ENCODE measurements around the gene ARL8A. TPM values are rescaled to one million over a fixed set of nuclear protein-coding genes. Genes with fewer than 3 reads are reported as not detected.

Gene ARL8A
- total RNA-seq, 4 donors from 2014 or later: 41.1 to 60.8 (median 53.6) TPM

- Histone ChIP-seq H3K9me3 (no peaks in the 10 kb centered on the region), H3K27me3 (peaks cover 0 to 4% (median 0%) of the 10 kb centered on the region in 4 donors), H3K4me3 (no peak overlapping the region), H3K36me3 (no peaks in the 10 kb centered on the region), H3K4me1 (peaks cover 0 to 11% (median 6%) of the 10 kb centered on the region in 4 donors), H3K27ac (replicated peaks in 1 of 4) (no peak overlapping the region)
- intact Hi-C loops (cut with DNase I): no loop called here
- 88% methylated on average over 9 of the region's 9 CpGs for WGBS
- TF ChIP-seq POLR2AphosphoS5 (IDR thresholded peaks at IDR 0.05) (no peak), POLR2A (IDR thresholded peaks at IDR 0.05; ENCODE audit: low read depth) (no peak), CTCF (IDR thresholded peaks at IDR 0.05) (no peak), EP300 (IDR thresholded peaks at IDR 0.05) (no peak)
- no peak for DNase-seq (ENCODE audit: extremely low spot score)
Measured at GRCh38 chr1:202165942-202166843, 21.7 kb upstream of the ARL8A start.

DNA sequence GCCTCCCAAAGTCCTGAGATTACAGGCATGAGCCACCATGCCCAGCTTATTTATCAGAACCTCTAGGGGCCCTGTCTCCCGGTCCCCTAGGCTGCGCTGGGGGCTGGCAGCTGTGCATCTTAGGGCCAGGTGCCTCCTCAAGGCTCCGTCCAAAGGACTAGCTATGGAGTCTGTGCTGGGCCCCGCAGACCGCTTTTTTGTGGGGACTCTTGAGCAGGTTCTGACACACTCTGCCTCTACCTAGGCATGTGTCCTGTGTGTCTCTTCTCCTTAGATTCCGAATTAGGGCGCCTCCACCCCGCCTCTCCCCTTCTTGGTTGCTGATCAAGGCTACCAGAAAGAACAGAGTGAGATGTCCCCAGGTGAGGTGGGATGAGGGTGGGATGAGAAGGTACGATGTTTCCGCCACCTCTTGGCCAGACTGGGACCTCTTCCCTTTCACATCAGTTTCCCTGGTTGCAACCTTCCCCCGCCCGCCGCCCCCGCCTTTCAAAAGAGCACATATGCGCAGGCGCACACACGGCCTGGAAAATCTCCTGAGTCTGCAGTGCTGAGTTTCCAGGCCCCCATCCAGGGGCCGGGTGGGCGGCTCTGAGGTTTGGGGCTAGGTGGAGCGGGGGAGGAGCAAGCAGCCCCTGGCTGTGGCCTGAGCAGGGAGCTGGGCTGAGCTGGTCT is 20.9 kb upstream of the ARL8A start:
- intact Hi-C loops (cut with DNase I): no loop called here
- Histone ChIP-seq H3K4me3 (no peak overlapping the region), H3K36me3 (no peaks in the 10 kb centered on the region), H3K27me3 (peaks cover 0 to 5% (median 0%) of the 10 kb centered on the region in 4 donors), H3K4me1 (peaks cover 0 to 11% (median 6%) of the 10 kb centered on the region in 4 donors), H3K9me3 (no peaks in the 10 kb centered on the region), H3K27ac (replicated peaks in 1 of 4) (no peak overlapping the region)
- DNase-seq (ENCODE audit: extremely low spot score): no peak
- WGBS: 86% methylated on average over 13 of the region's 20 CpGs
- TF ChIP-seq POLR2AphosphoS5 (IDR thresholded peaks at IDR 0.05) (no peak), EP300 (IDR thresholded peaks at IDR 0.05) (no peak), POLR2A (IDR thresholded peaks at IDR 0.05; ENCODE audit: low read depth) (no peak), CTCF (IDR thresholded peaks at IDR 0.05) (no peak)

DNA sequence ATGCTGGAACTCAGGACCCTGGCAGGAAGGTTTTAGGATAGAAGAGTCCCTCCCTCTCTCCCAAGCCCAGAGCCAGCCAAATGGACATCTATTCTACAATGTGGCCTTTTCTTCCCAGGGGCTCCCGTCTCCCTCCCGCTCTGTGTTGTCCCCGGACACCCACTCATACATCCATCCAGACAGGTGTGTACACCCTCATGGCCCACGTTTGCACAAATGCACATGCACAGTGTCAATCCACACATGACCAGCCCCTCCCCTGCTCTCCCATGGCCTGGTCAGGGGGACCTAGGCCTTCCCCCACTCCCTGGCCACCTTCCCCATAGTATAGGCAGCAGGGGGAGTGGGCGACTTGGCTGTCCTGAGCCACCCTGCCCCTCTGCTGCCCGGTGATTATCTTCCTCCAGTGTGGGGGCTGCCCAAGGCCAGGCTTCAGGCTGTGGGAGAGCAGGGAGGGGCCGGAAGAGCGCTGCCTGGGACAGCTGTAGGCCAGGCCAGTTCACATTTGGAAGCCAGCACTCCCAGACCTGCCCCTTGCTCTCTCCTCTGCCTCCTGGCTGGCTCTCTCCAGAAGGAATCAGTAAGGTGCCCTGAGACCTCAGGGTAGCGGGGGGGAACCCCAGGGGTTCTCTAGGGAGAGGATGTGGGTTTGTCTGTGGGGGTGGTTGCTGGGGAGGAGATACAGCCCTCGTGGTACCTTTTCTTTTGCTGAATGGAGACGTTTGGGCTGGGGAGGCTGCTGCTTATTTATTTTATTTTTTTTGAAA is 19.9 kb upstream of the ARL8A start:
- intact Hi-C loops (cut with DNase I): no loop called here
- H3K4me1 ChIP-seq: peaks cover 0 to 11% (median 8%) of the 10 kb centered on the region in 4 donors

More for the DNA sequence above, 19.9 kb upstream of the ARL8A start:
- Histone ChIP-seq H3K9me3 (no peaks in the 10 kb centered on the region), H3K27ac (replicated peaks in 1 of 4) (no peak overlapping the region), H3K36me3 (no peaks in the 10 kb centered on the region), H3K4me3 (no peak overlapping the region), H3K27me3 (peaks cover 0 to 12% (median 0%) of the 10 kb centered on the region in 4 donors)
- TF ChIP-seq EP300 (IDR thresholded peaks at IDR 0.05) (no peak), POLR2A (IDR thresholded peaks at IDR 0.05; ENCODE audit: low read depth) (no peak), CTCF (IDR thresholded peaks at IDR 0.05) (no peak)
- DNase-seq (ENCODE audit: extremely low spot score): no peak
- 79% methylated on average over 7 of the region's 11 CpGs for WGBS
